Upper lobe of left lung (tissue), 4 donors: ENCODE results near the gene EFNA2.

ENCODE experiments used
- EP300 ChIP-seq, 4 donors: sonication (generic); formaldehyde crosslinking; IDR thresholded peaks; one replicate each; pipeline ENCODE4 v1.5.1; 2017; ENCODE audit warnings: antibody characterized with exemption in 4 of 4, control low read depth in 2 of 4
- POLR2A ChIP-seq, 4 donors: fragments of 450-650 bp; IDR thresholded peaks; one replicate each; pipeline ENCODE4 v1.5.1; 2016 to 2017; ENCODE audit warnings: antibody characterized with exemption in 4 of 4, mild to moderate bottlenecking in 2 of 4
- POLR2AphosphoS5 ChIP-seq, 2 donors: sonication (generic); formaldehyde crosslinking; IDR thresholded peaks; one replicate each; pipeline ENCODE4 v1.5.1; 2017; ENCODE audit warnings: antibody characterized with exemption in 2 of 2

DNA sequence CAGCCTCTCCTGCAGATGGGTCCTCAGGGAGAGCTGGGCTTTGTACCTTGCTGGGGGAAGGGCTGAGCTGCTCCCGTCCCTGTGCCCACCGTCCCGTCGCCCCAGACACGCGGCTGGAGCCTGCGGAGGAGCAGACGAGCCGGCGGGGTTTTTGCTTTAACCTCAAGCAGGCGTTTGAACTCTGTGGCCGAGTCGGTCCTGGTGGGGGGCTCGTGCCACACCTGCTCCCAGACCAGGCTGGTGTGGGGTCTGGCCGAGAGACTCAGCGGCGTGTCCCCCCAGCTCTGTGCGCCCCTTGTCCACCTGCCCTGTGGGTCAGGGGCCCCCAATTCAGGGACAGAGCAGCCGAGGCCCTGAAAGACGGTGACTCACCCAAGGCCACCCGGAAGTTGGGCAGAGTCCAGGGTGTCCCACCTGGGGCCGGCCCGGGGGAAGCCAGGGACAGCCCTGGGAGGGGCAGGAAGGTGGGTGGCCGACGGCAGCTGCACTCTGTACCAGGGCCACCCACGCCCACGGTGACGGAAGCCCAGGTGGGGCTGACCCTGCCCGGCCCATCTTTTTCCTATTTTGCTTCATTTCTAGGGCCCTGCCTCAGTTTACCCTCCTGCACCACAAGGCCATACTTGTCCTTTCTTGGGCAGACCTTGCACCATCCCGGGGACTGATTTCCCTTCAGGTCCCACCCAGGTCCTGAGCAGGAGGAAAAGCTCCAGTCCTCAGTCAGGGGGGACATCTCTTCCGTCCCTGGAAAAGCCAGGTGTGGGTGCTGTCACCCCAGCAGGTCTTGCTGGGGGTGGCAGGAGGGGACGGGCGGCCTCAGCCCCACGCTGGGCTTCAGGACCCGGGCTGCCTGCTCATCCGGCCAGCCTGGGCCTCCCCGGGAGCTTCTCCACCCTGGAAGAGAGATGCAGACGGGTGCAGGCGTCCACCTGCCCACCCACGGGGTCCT is 5.3 kb downstream of the EFNA2 start:
- TF ChIP-seq POLR2A (IDR thresholded peaks at IDR 0.05) (no peak), POLR2AphosphoS5 (IDR thresholded peaks at IDR 0.05) (no peak), EP300 (IDR thresholded peaks at IDR 0.05) (no peak)
